Measurements from ENCODE around the gene CMSS1.

CMSS1 gene

DNA sequence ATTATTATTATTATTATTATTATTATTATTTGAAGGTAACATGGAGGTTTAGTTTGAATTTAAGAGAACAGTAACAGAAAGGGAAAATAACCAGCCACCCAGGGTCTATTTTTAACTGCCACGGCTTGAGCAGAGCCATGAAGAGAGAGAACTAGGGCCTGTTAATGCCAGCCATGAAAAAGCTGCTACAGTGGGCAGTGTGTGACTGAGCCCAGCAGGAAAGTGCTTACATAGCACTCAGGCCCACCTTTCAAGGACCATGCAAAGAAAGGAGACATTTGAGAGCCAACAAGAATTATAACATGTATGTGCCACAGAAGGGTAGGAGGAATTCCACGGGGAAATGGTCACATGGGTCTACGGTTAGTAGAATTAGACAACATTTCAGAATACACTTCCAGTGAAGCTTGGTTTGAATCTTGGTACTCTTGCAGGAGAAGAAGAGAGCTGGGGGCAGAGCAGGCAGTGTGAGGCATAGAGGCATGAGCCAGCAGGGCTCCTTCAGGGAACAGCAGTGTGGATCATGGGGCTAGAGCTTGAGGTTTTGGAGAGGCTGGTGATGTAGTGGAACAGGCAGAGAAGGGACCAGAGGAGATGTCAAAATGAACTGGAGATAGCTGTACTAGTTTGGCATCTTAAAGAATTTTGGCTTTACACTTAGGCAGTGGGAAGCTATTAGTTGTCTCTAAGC lies 140.7 kb downstream of the CMSS1 start:
- no peak for DNase-seq (ENCODE audit: low read depth)
- H3K4me3 ChIP-seq (ENCODE audit: low read depth, low read length): no peak overlapping the region
- TF ChIP-seq, protein P1, sequence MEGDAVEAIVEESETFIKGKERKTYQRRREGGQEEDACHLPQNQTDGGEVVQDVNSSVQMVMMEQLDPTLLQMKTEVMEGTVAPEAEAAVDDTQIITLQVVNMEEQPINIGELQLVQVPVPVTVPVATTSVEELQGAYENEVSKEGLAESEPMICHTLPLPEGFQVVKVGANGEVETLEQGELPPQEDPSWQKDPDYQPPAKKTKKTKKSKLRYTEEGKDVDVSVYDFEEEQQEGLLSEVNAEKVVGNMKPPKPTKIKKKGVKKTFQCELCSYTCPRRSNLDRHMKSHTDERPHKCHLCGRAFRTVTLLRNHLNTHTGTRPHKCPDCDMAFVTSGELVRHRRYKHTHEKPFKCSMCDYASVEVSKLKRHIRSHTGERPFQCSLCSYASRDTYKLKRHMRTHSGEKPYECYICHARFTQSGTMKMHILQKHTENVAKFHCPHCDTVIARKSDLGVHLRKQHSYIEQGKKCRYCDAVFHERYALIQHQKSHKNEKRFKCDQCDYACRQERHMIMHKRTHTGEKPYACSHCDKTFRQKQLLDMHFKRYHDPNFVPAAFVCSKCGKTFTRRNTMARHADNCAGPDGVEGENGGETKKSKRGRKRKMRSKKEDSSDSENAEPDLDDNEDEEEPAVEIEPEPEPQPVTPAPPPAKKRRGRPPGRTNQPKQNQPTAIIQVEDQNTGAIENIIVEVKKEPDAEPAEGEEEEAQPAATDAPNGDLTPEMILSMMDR (IDR thresholded peaks at IDR 0.05; ENCODE audit: insufficient read depth, low read depth, low read length, missing control alignments): no peak

DNA sequence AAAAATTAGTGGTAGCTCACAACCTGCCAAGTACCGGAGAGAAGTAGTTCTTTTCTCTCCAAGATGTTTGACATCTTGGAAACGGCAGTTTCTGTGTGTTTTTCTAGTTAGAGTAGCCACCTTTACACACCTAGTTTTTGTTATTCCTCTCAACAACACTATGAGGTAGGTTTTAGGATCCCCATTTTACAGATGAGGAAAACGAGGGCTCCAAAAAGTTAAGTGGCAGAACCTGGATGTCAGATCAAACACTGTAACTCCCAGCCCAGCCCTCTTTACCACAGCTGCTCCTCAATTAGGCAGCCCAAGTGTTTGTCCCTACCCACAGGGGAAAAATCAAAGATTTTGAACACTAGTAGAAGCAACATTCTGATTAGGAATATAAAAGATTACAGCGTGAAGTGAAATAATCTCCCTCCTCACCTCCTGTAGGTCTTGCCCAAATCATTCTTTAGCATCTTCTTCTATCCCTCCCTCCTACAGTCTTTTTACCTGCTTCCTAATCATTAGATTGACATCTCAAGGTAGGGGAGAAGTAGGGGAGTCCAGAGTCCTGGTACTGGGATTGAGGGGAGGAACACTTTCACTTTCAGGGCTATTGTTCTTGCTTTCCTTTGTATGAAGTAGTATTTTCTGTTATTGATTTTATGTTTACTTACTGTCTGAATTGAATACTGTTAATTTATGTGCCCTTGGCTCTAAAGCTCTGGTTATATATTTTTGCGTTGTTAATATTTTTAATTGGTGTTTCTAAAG lies 142.6 kb downstream of the CMSS1 start:
- H3K4me3 ChIP-seq (ENCODE audit: low read depth, low read length): no peak overlapping the region
- TF ChIP-seq, protein P1 (IDR thresholded peaks at IDR 0.05; ENCODE audit: insufficient read depth, low read depth, low read length, missing control alignments): no peak
- DNase-seq (ENCODE audit: low read depth): no peak

DNA sequence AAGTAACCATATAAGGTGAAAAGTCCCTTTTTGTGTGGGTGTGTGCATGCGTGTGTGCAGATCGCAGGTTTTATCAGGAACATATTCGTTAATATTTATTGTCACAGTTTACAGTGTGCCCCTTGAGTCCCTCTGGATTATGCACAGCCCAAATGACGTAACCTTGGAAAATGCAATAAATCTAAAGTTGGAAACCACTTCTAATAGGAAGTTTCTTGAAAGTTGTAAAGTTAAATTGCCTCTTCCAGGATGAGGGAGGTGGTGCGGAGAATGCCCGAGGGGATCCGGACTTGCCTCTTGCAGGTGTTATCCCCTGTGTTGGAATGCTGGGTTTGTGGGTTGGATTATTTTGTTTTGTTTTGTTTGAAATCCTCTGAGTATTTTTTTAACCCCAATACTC lies 143.3 kb downstream of the CMSS1 start:
- TF ChIP-seq, protein P1 (IDR thresholded peaks at IDR 0.05; ENCODE audit: insufficient read depth, low read depth, low read length, missing control alignments): no peak
- no peak overlapping the region for H3K4me3 ChIP-seq (ENCODE audit: low read depth, low read length)
- DNase-seq (ENCODE audit: low read depth): no peak

DNA sequence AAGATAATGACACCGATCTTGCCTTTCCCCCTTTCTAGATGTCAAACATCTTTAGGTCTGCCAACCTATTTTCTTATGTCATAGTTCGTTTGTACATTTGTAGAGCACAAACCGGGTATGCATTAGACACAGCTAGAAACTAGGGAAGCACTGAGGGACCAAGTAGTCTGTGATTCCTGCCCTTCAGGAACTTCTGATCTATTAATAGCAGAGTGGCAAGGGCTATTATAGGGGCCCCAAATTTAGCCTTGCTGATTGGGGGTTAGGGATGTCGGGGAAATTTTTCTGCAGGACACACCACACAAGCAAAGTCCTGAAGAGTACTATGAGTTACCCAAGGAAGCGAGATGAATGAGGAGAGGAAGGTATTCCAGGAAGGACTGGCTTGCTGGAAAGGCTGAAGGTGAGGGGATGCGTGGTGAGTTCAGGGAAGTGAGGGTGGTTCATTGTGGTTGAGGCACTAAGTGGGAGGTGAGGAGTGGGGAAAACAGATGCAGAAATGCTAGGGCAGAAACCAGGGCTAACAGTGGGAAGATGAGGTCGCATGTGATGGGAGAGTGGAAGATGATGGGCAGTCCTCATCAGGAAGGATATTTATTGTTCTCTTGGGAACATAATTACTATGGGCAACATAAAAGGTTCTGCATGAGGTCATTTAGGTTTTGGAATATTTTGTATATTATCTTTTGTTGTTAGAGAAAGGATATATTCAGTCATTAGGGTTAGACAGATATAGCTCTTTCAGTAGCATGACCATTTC lies 144.3 kb downstream of the CMSS1 start:
- TF ChIP-seq, protein P1 (IDR thresholded peaks at IDR 0.05; ENCODE audit: insufficient read depth, low read depth, low read length, missing control alignments): no peak
- DNase-seq (ENCODE audit: low read depth): no peak
- no peak overlapping the region for H3K4me3 ChIP-seq (ENCODE audit: low read depth, low read length)

DNA sequence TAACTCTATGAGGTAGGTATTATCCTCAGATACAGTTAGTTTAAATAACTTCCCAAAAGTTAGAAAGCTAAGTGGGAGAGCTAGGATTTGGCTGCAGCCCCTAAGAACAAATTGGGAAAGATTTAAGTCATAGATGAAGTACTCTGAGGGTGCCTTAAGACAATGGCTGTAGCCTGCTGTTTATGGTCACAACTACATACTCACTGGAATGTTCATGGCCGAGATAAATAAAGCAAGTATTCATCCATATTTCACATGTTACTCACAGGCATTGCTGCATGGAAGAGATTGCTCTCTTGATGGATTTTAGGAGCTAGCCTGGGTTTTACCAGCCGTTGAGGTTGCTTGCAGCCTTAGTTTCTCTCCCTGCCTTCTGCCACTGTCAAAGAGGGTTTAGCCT lies 145.0 kb downstream of the CMSS1 start:
- no peak overlapping the region for H3K4me3 ChIP-seq (ENCODE audit: low read depth, low read length)
- DNase-seq (ENCODE audit: low read depth): no peak
- TF ChIP-seq, protein P1 (IDR thresholded peaks at IDR 0.05; ENCODE audit: insufficient read depth, low read depth, low read length, missing control alignments): no peak

DNA sequence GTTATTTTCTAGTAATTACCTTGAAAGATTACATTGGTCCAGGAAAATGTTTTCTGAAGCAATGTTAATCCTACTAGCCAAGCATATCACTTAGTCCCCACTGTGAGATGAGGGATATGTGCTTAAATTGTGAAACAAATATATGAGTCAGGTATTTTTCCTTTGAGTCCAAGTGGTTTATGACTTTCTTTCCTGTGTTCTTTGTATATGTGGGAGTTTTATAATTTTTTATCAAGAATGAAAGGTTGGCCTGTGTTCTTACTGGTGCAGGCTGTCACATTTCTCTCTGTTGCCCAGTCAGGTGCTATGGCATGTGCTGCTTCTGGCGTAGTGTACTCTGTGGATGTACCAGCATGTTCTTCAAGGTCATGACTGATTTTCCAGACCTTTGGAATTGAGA lies 147.4 kb downstream of the CMSS1 start:
- H3K4me3 ChIP-seq (ENCODE audit: low read depth, low read length): no peak overlapping the region
- no peak for DNase-seq (ENCODE audit: low read depth)
- TF ChIP-seq, protein P1 (IDR thresholded peaks at IDR 0.05; ENCODE audit: insufficient read depth, low read depth, low read length, missing control alignments): no peak

All from GM12865 (cell line).